WTC11 (cell line): ENCODE results near the gene POU3F1. TPM values are rescaled to one million over a fixed set of nuclear protein-coding genes. Genes with fewer than 3 reads are reported as not detected.
A peak's percentile ranks its signal among the peaks of the same experiment; 100 is the strongest.

Source experiments
- ATAC-seq: fragments of 200-7000 bp; cut with Tn5 transposase; 2 replicates; pipeline ENCODE4 v1.10.0; 2021; ENCODE audit warnings: mild to moderate bottlenecking, moderate library complexity
- CTCF ChIA-PET: fragments of 300-600 bp; sonication (Branson Sonifier 250); formaldehyde crosslinking; loops from one replicate; lab custom pipeline; 2021; ENCODE audit warnings: antibody characterized with exemption; lab: Charles Lee
- POLR2A ChIA-PET: fragments of 350-600 bp; sonication (Branson Sonifier 250); formaldehyde crosslinking; loops from one replicate; lab custom pipeline; 2021; ENCODE audit warnings: antibody characterized with exemption; lab: Charles Lee
- DNase-seq: peaks from one replicate; pipeline ENCODE4 v3.0.0; 2021; ENCODE audit warnings: low spot score
- H3K27ac Mint-ChIP-seq: 2 replicates; pipeline ENCODE4 v1.8.0; 2021; ENCODE audit warnings: mixed read lengths
- H3K27me3 Mint-ChIP-seq: 2 replicates; pipeline ENCODE4 v1.8.0; 2021; ENCODE audit warnings: low read depth, mild to moderate bottlenecking, moderate library complexity, mixed read lengths
- H3K36me3 Mint-ChIP-seq: 2 replicates; pipeline ENCODE4 v1.8.0; 2021; ENCODE audit warnings: mixed read lengths
- H3K4me1 Mint-ChIP-seq: 2 replicates; pipeline ENCODE4 v1.8.0; 2022; ENCODE audit warnings: mixed read lengths
- H3K4me3 Mint-ChIP-seq: 2 replicates; pipeline ENCODE4 v1.8.0; 2021; ENCODE audit warnings: mild to moderate bottlenecking, moderate library complexity, mixed read lengths
- H3K9me3 Mint-ChIP-seq: 2 replicates; pipeline ENCODE4 v1.8.0; 2021; ENCODE audit warnings: mixed read lengths
- ATF6 ChIP-seq: sonication (generic); formaldehyde crosslinking; IDR thresholded peaks from 2 replicates; pipeline ENCODE4 v1.8.1; 2023; ENCODE audit warnings: mild to moderate bottlenecking, missing genetic modification reagents
- ETV6 ChIP-seq: sonication (generic); formaldehyde crosslinking; IDR thresholded peaks from 2 replicates; pipeline ENCODE4 v1.8.1; 2022; ENCODE audit warnings: mild to moderate bottlenecking, missing genetic modification reagents
- FOXP1 ChIP-seq: sonication (generic); formaldehyde crosslinking; IDR thresholded peaks from 2 replicates; pipeline ENCODE4 v1.8.0; 2022; ENCODE audit warnings: missing genetic modification reagents, mild to moderate bottlenecking, moderate library complexity, borderline replicate concordance
- GABPB1 ChIP-seq: sonication (generic); formaldehyde crosslinking; IDR thresholded peaks from 2 replicates; pipeline ENCODE4 v1.8.1; 2023; ENCODE audit warnings: mild to moderate bottlenecking, missing genetic modification reagents
- MYBL2 ChIP-seq: sonication (generic); formaldehyde crosslinking; IDR thresholded peaks from 2 replicates; pipeline ENCODE4 v1.8.1; 2023; ENCODE audit warnings: mild to moderate bottlenecking, moderate library complexity, missing genetic modification reagents
- NFYB ChIP-seq: sonication (generic); formaldehyde crosslinking; conservative IDR thresholded peaks from 2 replicates; pipeline ENCODE4 v1.8.0; 2022; ENCODE audit warnings: low read depth, missing genetic modification reagents
- NR2C2 ChIP-seq: sonication (generic); formaldehyde crosslinking; IDR thresholded peaks from 2 replicates; pipeline ENCODE4 v1.8.0; 2022; ENCODE audit warnings: mild to moderate bottlenecking, missing genetic modification reagents
- NR3C1 ChIP-seq: sonication (generic); formaldehyde crosslinking; conservative IDR thresholded peaks from 2 replicates; pipeline ENCODE4 v1.8.1; 2023; ENCODE audit warnings: low read depth, mild to moderate bottlenecking, missing genetic modification reagents
- PREB ChIP-seq: sonication (generic); formaldehyde crosslinking; IDR thresholded peaks from 2 replicates; pipeline ENCODE4 v1.8.1; 2022; ENCODE audit warnings: mild to moderate bottlenecking, missing genetic modification reagents, moderate library complexity, borderline replicate concordance
- SMAD4 ChIP-seq: sonication (generic); formaldehyde crosslinking; IDR thresholded peaks from 2 replicates; pipeline ENCODE4 v1.8.0; 2022; ENCODE audit warnings: mild to moderate bottlenecking, missing genetic modification reagents
- SP1 ChIP-seq: sonication (generic); formaldehyde crosslinking; conservative IDR thresholded peaks from 2 replicates; pipeline ENCODE4 v1.8.1; 2022; ENCODE audit warnings: missing genetic modification reagents
- ZNF219 ChIP-seq: sonication (generic); formaldehyde crosslinking; IDR thresholded peaks from 2 replicates; pipeline ENCODE4 v1.8.0; 2023; ENCODE audit warnings: missing genetic modification reagents, mild to moderate bottlenecking, borderline replicate concordance
- total RNA-seq: library from RNA; stranded (reverse); gene quantifications from 3 replicates; pipeline ENCODE4 v1.2.3, GENCODE V29; 2021
- TF ChIP-seq, protein P1 (sequence below): fragments of 250-450 bp; sonication (Bioruptor Pico); IDR thresholded peaks from 2 replicates; pipeline ENCODE4 v2.1.2; 2022; ENCODE audit warnings: mild to moderate bottlenecking, moderate library complexity

The POU3F1 gene
- total RNA-seq, 1 experiment from 2014 or later: 18.9 TPM

- Mint-ChIP-seq H3K9me3 (no peaks in the 10 kb centered on the region), H3K27ac (peak overlapping the region; percentile 72; the same call in 1 of the 2 replicates), H3K36me3 (peaks cover 9% of the 10 kb centered on the region; the same call in 1 of the 2 replicates), H3K4me3 (peak overlapping the region; percentile 39), H3K4me1 (peaks cover 55% of the 10 kb centered on the region), H3K27me3 (no peaks in the 10 kb centered on the region)
- DNase-seq: no peak
- 0 out of 2 replicates have a peak, but pooled peaks have one; percentile 26 for TF ChIP-seq SP1 (CRISPR knock-in tag)
- TF ChIP-seq ATF6 (CRISPR knock-in tag): no peak
- no peak for TF ChIP-seq ZNF219 (CRISPR knock-in tag)
- TF ChIP-seq ETV6 (CRISPR knock-in tag): no peak
- no peak for TF ChIP-seq NR2C2 (CRISPR knock-in tag)
- no peak for TF ChIP-seq PREB (CRISPR knock-in tag)
- no peak for TF ChIP-seq NFYB
- TF ChIP-seq SMAD4 (CRISPR knock-in tag): no peak
- 0 out of 2 replicates have a peak, but pooled peaks have one; percentile 46 for TF ChIP-seq MYBL2 (CRISPR knock-in tag)
- TF ChIP-seq GABPB1 (CRISPR knock-in tag): no peak
- ATAC-seq: peak; percentile 29
- ChIA-PET CTCF (interaction anchor here (0.6 to 6.7 kb wide), 42 partner anchors 10 to 805 kb away, joined by 3 to 79 read pairs (median 4); partner anchors contain the start of genes C1orf122, POU3F1, UTP11 and YRDC), POLR2A (interaction anchor here (0.6 to 1.6 kb wide), 9 partner anchors 12 to 526 kb away, joined by 3 to 5 read pairs (median 3); partner anchors contain the start of gene UTP11)
Observed at GRCh38 chr1:38029685-38030511, 16.7 kb downstream of the POU3F1 start.

GRCh38 chr1:38029081-38029681 is 17.4 kb downstream of the POU3F1 start:
- peaks cover 55% of the 10 kb centered on the region for H3K4me1 Mint-ChIP-seq
- CTCF ChIA-PET: interaction anchor here (0.5 to 6.7 kb wide), 39 partner anchors 10 to 806 kb away, joined by 3 to 79 read pairs (median 5); partner anchors contain the start of genes C1orf122, POU3F1, UTP11 and YRDC
- H3K9me3 Mint-ChIP-seq: no peaks in the 10 kb centered on the region
- TF ChIP-seq NR3C1 (CRISPR knock-in tag): 0 out of 2 replicates have a peak, but pooled peaks have one; percentile 10
- no peak for TF ChIP-seq PREB (CRISPR knock-in tag)
- 0 out of 2 replicates have a peak, but pooled peaks have one; percentile 14 for TF ChIP-seq FOXP1 (CRISPR knock-in tag)
- POLR2A ChIA-PET: interaction anchor here (0.6 to 1.6 kb wide), 6 partner anchors 16 to 529 kb away, joined by 3 to 5 read pairs (median 4); partner anchors contain the start of gene UTP11
- ATAC-seq: peak; percentile 75
- H3K27ac Mint-ChIP-seq: 0 out of 2 replicates have a peak overlapping the region, but pooled peaks have one; percentile 23
- peaks cover 12% of the 10 kb centered on the region for H3K36me3 Mint-ChIP-seq
- no peaks in the 10 kb centered on the region for H3K27me3 Mint-ChIP-seq
- DNase-seq: peak; percentile 77
- peak overlapping the region; percentile 39 for H3K4me3 Mint-ChIP-seq

DNA sequence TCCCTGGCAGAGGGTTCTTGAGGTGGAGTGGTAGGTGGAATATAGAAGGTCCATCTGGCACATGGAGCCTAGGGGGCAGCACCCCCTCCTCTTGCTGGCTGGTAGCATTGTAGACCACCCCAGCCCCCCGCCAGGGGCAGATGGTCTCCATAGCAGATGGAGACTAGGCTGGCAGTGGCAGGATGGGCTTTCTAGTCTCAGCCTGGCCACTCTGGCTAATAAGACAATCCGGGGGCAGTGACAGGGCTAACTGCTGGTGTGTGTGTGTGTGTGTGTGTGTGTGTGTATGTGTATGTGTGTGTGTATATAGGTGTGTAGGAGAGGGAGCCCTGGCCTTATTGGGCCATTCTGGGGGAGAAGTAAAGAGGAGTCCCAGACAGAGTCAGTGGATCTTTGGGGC is 17.9 kb downstream of the POU3F1 start:
- TF ChIP-seq, protein P1, sequence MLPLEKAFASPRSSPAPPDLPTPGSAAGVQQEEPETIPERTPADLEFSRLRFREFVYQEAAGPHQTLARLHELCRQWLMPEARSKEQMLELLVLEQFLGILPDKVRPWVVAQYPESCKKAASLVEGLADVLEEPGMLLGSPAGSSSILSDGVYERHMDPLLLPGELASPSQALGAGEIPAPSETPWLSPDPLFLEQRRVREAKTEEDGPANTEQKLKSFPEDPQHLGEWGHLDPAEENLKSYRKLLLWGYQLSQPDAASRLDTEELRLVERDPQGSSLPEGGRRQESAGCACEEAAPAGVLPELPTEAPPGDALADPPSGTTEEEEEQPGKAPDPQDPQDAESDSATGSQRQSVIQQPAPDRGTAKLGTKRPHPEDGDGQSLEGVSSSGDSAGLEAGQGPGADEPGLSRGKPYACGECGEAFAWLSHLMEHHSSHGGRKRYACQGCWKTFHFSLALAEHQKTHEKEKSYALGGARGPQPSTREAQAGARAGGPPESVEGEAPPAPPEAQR (CRISPR knock-in tag): no peak
- 0 out of 2 replicates have a peak, but pooled peaks have one; percentile 19 for TF ChIP-seq NR3C1 (CRISPR knock-in tag)
- CTCF ChIA-PET: interaction anchor here (0.8 to 6.7 kb wide), 37 partner anchors 9 to 806 kb away, joined by 3 to 79 read pairs (median 5); partner anchors contain the start of genes C1orf122, POU3F1, UTP11 and YRDC
- Mint-ChIP-seq H3K27me3 (no peaks in the 10 kb centered on the region), H3K4me3 (no peak overlapping the region), H3K4me1 (peaks cover 55% of the 10 kb centered on the region), H3K9me3 (no peaks in the 10 kb centered on the region), H3K27ac (no peak overlapping the region), H3K36me3 (peaks cover 17% of the 10 kb centered on the region)
- POLR2A ChIA-PET: interaction anchor here (0.6 to 1.6 kb wide), 5 partner anchors 25 to 530 kb away, joined by 3 to 5 read pairs (median 4); no protein-coding TSS in a partner anchor
- DNase-seq (no peak), ATAC-seq (peak; percentile 7)
